Kidney (tissue), 14 donors: ENCODE measurements around the gene ROBO4. TPM values are rescaled to one million over a fixed set of nuclear protein-coding genes. Genes with fewer than 3 reads are reported as not detected.

Experiments used
- DNase-seq, 5 donors: peaks; one replicate each; pipeline ENCODE4 v3.0.0-alpha.2; 2013 to 2020
- FAIRE-seq: peaks from 2 replicates; lab custom pipeline; 2012; peaks lifted over from hg19 to GRCh38; lab: Jason Lieb, UNC
- H3K27ac ChIP-seq, 2 donors: one replicate each; pipeline ENCODE4 v1.7.0; 2013; ENCODE audit warnings: low read depth in 2 of 2, low read length in 2 of 2, inconsistent platforms in 1 of 2
- H3K27me3 ChIP-seq: one replicate; pipeline ENCODE4 v1.7.1; 2013; ENCODE audit warnings: low read length, inconsistent platforms; ENCODE audit not compliant: control insufficient read depth, insufficient read depth
- H3K36me3 ChIP-seq, 3 donors: one replicate each; pipeline versions ENCODE4 v1.7.0 to v1.7.1; 2013; ENCODE audit warnings: low read length in 3 of 3, control low read depth in 1 of 3, inconsistent platforms in 1 of 3; ENCODE audit not compliant: insufficient read depth in 3 of 3, control insufficient read depth in 2 of 3
- H3K4me1 ChIP-seq, 3 donors: one replicate each; pipeline versions ENCODE4 v1.7.0 to v1.7.1; 2013; ENCODE audit warnings: low read length in 3 of 3, inconsistent platforms in 1 of 3, low read depth in 1 of 3; ENCODE audit not compliant: control insufficient read depth in 2 of 3, insufficient read depth in 2 of 3
- H3K4me3 ChIP-seq, 3 donors: one replicate each; pipeline versions ENCODE4 v1.7.0 to v1.8.1; 2013; ENCODE audit warnings: low read length in 3 of 3, control low read depth in 1 of 3, inconsistent platforms in 1 of 3
- H3K9ac ChIP-seq, 3 donors: one replicate each; pipeline versions ENCODE4 v1.7.0 to v1.7.1; 2013; ENCODE audit warnings: low read length in 3 of 3, control low read depth in 1 of 3, inconsistent platforms in 1 of 3
- H3K9me3 ChIP-seq, 3 donors: one replicate each; pipeline versions ENCODE4 v1.7.0 to v1.7.1; 2013; ENCODE audit warnings: low read length in 3 of 3, control low read depth in 1 of 3, inconsistent platforms in 1 of 3; ENCODE audit not compliant: control insufficient read depth in 2 of 3, insufficient read depth in 1 of 3
- CTCF ChIP-seq: IDR thresholded peaks from 3 replicates; pipeline ENCODE4 v1.5.1; 2012; ENCODE audit warnings: mild to moderate bottlenecking, moderate library complexity, borderline replicate concordance; ENCODE audit not compliant: insufficient read depth; ENCODE audit errors: extremely low read depth
- intact Hi-C: fragments of 100-400 bp; cut with DNase I; formaldehyde crosslinking; loops from one replicate; pipeline ENCODE4 v1.11.1; 2022
- polyA plus RNA-seq: library from polyadenylated mRNA; stranded (reverse); fragments of 350-450 nt; fragmentation: Illumina TruSeq; extraction: RNeasy Lipid Tissue Mini Kit (QIAGEN cat#74804); gene quantifications from one replicate; pipeline ENCODE4 v1.2.3, GENCODE V29; 2014; ENCODE audit warnings: low read depth, low replicate concordance; ENCODE audit not compliant: insufficient read depth
- total RNA-seq: library from RNA; stranded (reverse); fragmentation: NEBNext Ultra II Directional; extraction: Animal tissue kit (Norgen Biotek cat#: 25700); gene quantifications from one replicate; pipeline ENCODE4 v1.2.1, GENCODE V29; 2021
- donor health status: control.
- donor health status: control.
- donor health status: control.
- donor health status: control.
- donor health status: control.
- donor health status: DM: yes; HTN: yes; CAD: no.
- donor health status: Normal renal cell carcinoma (clear cell type).

ROBO4 gene
- total and polyA plus RNA-seq, 2 donors from 2014 or later: 12.8 to 29.5 TPM

- Histone ChIP-seq H3K36me3 (no peaks in the 10 kb centered on the region), H3K9me3 (no peaks in the 10 kb centered on the region), H3K27ac (no peak overlapping the region), H3K27me3 (no peaks in the 10 kb centered on the region), H3K9ac (no peak overlapping the region), H3K4me1 (peaks cover 0 to 28% (median 3%) of the 10 kb centered on the region in 3 donors), H3K4me3 (peak overlapping the region in 1 of 3 donors; percentile 13)
- no peak for TF ChIP-seq CTCF
- DNase-seq (no peak), FAIRE-seq (no peak)
- intact Hi-C loops: no loop called here
Observed at GRCh38 chr11:124893781-124894401, 3.8 kb downstream of the ROBO4 start.

- DNase-seq (peak in 1 of 5 donors; percentile 21), FAIRE-seq (no peak)
- Histone ChIP-seq H3K9me3 (no peaks in the 10 kb centered on the region), H3K36me3 (no peaks in the 10 kb centered on the region), H3K27ac (no peak overlapping the region), H3K9ac (no peak overlapping the region), H3K4me1 (peaks cover 0 to 25% (median 3%) of the 10 kb centered on the region in 3 donors), H3K27me3 (no peaks in the 10 kb centered on the region), H3K4me3 (no peak overlapping the region)
- TF ChIP-seq CTCF: no peak
- intact Hi-C loops: no loop called here
Observed at GRCh38 chr11:124892750-124893454, 4.8 kb downstream of the ROBO4 start.

- H3K4me1 ChIP-seq: peaks cover 0 to 25% (median 3%) of the 10 kb centered on the region in 3 donors
- peak in 1 of 5 donors; percentile 8 for DNase-seq
- TF ChIP-seq CTCF: no peak
- H3K27me3 ChIP-seq: no peaks in the 10 kb centered on the region
- H3K27ac ChIP-seq: peak overlapping the region in 1 of 2 donors; percentile 1
- H3K36me3 ChIP-seq: no peaks in the 10 kb centered on the region
- no peaks in the 10 kb centered on the region for H3K9me3 ChIP-seq
- no peak overlapping the region for H3K9ac ChIP-seq
- no peak overlapping the region for H3K4me3 ChIP-seq
- no peak for FAIRE-seq
- intact Hi-C loops: no loop called here
Observed at GRCh38 chr11:124892146-124892545, 5.5 kb downstream of the ROBO4 start.
